ENCODE data around the gene CENPP. TPM values are rescaled to one million over a fixed set of nuclear protein-coding genes. Genes with fewer than 3 reads are reported as not detected.
"Not testable (repeated sequence)": the region's sequence is repeated elsewhere in the genome, so short reads cannot be mapped to it uniquely, and the experiment has no call there.

CENPP gene
- total RNA-seq, 2 donors from 2014 or later, result 1.1 to 1.2 TPM

DNA sequence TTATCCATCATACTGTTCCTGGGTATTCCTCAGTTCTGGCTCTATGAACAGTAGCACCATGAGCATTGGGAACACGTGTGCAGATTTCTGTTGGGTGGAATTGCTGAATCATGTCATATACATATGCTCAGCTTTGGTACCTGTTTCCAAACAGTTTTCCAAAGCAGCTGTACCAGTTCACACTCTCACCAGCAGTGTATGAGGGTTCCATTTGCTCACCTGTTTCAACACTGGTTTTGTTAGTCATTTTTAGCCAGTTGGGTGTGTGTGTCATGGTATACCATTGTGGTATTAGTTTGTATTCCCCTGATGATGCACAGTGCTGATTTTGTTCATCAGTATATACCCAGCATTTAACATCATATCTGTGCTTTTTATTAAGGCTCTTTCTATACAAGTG lies 266.8 kb downstream of the CENPP start:
- TF ChIP-seq CTCF (IDR thresholded peaks at IDR 0.05), result no peak
- Histone ChIP-seq H3K4me3 (no peak overlapping the region), H3K27me3 (no peaks in the 10 kb centered on the region), H3K4me1 (peaks cover 0 to 39% of the 10 kb centered on the region in 2 donors), H3K27ac (no peak overlapping the region), H3K9me3 (no peaks in the 10 kb centered on the region), H3K36me3 (no peaks in the 10 kb centered on the region)
- DNase-seq (ENCODE audit: low spot score), result no peak

DNA sequence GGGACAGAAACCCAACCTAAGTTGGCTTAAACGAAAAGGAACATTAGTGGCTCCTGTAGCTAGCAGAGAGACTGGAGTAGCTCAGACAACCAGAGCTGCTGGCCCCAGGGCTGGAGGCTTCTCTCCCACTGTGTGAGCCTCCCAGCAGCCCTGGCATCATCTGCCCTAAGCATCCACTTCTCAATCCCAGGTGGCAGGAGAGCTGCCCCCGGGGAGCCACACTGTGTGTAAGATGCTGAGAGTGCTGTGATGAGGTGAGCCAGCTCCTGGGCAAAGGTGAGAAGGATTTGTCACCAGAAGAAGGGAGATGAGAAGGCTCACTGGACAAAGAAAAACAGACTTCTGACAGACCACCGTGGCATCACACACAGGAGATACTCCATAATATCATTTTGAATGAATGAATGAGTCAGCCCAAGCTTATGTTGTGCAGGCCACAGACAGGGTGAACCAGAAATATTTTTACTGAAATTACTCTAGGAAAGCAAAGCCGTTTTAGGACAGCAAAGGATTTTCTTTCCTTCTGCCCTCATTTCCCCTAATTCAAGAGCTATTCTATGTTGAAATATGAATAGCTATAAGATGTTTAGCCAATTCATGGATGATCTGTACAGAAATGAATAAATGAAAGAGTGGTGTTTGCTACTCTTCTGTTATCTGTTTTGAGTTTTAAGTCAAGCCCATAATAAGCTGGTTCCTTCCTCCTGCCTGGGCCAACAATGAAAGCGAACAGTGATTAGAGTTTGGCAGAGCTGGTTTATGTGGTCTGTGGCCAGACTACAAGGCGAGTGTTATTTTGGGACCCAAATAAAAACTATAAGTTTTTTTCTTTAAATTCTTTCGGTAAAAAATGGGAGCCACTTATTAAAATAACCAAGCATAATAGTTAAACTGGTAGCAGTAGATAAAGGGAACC lies 267.5 kb downstream of the CENPP start:
- H3K4me3 ChIP-seq, result no peak overlapping the region
- no peaks in the 10 kb centered on the region for H3K27me3 ChIP-seq
- H3K9me3 ChIP-seq, result no peaks in the 10 kb centered on the region
- TF ChIP-seq CTCF (IDR thresholded peaks at IDR 0.05), result no peak
- H3K36me3 ChIP-seq, result no peaks in the 10 kb centered on the region
- no peak for DNase-seq (ENCODE audit: low spot score)
- H3K27ac ChIP-seq, result peak overlapping the region in 1 of 2 donors; percentile 22
- H3K4me1 ChIP-seq, result peaks cover 0 to 45% of the 10 kb centered on the region in 2 donors

DNA sequence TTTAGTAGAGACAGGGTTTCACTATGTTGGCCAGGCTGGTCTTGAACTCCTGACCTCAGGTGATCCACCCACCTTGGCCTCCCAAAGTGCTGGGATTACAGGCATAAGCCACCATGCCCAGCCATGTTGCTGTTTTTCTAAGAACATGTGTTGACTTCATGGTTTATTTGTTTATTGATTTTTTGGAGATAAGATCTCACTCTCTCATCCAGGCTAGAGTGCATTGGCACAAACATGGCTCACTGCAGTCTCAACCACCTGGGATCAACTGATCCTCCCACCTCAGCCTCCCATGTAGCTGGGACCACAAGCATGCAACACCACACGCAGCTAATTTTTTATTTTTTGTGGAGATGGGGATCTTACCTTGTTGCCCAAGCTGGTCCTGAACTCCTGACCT lies 269.3 kb downstream of the CENPP start:
- not testable (repeated sequence) for H3K27ac ChIP-seq; H3K36me3 ChIP-seq; H3K4me3 ChIP-seq; DNase-seq (ENCODE audit: low spot score); H3K27me3 ChIP-seq; H3K9me3 ChIP-seq
- H3K4me1 ChIP-seq, result peaks cover 0 to 54% of the 10 kb centered on the region in 2 donors

GRCh38 chr9:92595930-92596329 lies 270.2 kb downstream of the CENPP start:
- no peaks in the 10 kb centered on the region for H3K36me3 ChIP-seq
- DNase-seq (ENCODE audit: low spot score), result no peak
- H3K27me3 ChIP-seq, result no peaks in the 10 kb centered on the region
- H3K27ac ChIP-seq, result no peak overlapping the region
- no peak overlapping the region for H3K4me3 ChIP-seq
- H3K4me1 ChIP-seq, result peaks cover 0 to 53% of the 10 kb centered on the region in 2 donors
- no peaks in the 10 kb centered on the region for H3K9me3 ChIP-seq
- TF ChIP-seq CTCF (IDR thresholded peaks at IDR 0.05), result no peak

DNA sequence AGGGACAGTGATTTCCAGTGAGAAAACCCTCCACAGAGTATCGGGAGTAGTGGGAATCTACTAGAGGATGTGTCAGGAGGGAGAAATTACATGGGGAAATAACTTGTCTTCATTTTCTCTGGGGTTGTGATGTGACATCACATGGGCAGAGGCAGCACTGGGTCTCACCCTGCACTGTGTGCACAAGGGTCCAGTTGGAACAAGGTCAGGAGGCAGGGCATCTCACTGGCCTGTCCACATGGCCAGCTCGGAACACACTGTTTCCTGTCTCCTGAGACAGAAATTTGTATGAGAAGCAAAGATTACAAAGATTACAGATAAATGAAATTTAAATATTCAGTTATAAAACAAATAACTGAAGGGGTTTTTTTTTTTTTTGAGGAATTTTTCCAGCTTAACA lies 272.6 kb downstream of the CENPP start:
- no peak overlapping the region for H3K4me3 ChIP-seq
- no peaks in the 10 kb centered on the region for H3K36me3 ChIP-seq
- no peak for TF ChIP-seq CTCF (IDR thresholded peaks at IDR 0.05)
- DNase-seq (ENCODE audit: low spot score), result no peak
- H3K27ac ChIP-seq, result peak overlapping the region; percentile 8 to 64
- peaks cover 0 to 48% of the 10 kb centered on the region in 2 donors for H3K4me1 ChIP-seq
- H3K9me3 ChIP-seq, result no peaks in the 10 kb centered on the region
- no peaks in the 10 kb centered on the region for H3K27me3 ChIP-seq

- H3K27ac ChIP-seq, result peak overlapping the region; percentile 57 to 64
- no peak for TF ChIP-seq CTCF (IDR thresholded peaks at IDR 0.05)
- H3K9me3 ChIP-seq, result peaks cover 0 to 5% of the 10 kb centered on the region in 2 donors
- no peaks in the 10 kb centered on the region for H3K36me3 ChIP-seq
- no peak overlapping the region for H3K4me3 ChIP-seq
- no peaks in the 10 kb centered on the region for H3K27me3 ChIP-seq
- peaks cover 0 to 39% of the 10 kb centered on the region in 2 donors for H3K4me1 ChIP-seq
- DNase-seq (ENCODE audit: low spot score), result no peak
Measured at GRCh38 chr9:92599938-92600461, 274.2 kb downstream of the CENPP start.

Measured in right atrium auricular region (tissue), 2 donors.